Breast epithelium (tissue), 3 donors: ENCODE data around the gene CHI3L2.

Experiments used
- POLR2AphosphoS5 ChIP-seq, 3 donors: sonication (generic); formaldehyde crosslinking; IDR thresholded peaks; one replicate each; pipeline ENCODE4 v1.6.1; 2017; ENCODE audit warnings: antibody characterized with exemption in 3 of 3
- TF ChIP-seq, protein P1 (sequence below), 3 donors: fragments of 450-650 bp; IDR thresholded peaks; one replicate each; pipeline ENCODE4 v1.5.1; 2016 to 2017; ENCODE audit warnings: antibody characterized with exemption in 3 of 3, mild to moderate bottlenecking in 3 of 3, moderate library complexity in 3 of 3

DNA sequence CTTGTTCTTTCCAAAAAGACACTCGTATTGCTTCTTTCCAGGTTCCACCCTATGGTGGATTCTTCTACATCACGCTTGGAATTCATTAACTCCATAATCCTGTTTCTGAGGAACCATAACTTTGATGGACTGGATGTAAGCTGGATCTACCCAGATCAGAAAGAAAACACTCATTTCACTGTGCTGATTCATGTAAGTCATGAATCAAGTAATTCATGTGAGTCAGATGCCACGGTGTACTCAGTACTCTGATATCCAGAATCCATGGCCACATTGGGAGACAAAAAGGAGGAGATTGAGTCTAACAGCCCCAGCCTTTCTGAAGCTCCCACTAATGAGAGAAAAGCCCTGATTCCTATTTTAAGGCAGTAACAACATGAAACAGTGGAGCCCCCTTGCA lies 7.4 kb downstream of the CHI3L2 start:
- TF ChIP-seq POLR2AphosphoS5 (IDR thresholded peaks at IDR 0.05), result no peak
- TF ChIP-seq, protein P1, sequence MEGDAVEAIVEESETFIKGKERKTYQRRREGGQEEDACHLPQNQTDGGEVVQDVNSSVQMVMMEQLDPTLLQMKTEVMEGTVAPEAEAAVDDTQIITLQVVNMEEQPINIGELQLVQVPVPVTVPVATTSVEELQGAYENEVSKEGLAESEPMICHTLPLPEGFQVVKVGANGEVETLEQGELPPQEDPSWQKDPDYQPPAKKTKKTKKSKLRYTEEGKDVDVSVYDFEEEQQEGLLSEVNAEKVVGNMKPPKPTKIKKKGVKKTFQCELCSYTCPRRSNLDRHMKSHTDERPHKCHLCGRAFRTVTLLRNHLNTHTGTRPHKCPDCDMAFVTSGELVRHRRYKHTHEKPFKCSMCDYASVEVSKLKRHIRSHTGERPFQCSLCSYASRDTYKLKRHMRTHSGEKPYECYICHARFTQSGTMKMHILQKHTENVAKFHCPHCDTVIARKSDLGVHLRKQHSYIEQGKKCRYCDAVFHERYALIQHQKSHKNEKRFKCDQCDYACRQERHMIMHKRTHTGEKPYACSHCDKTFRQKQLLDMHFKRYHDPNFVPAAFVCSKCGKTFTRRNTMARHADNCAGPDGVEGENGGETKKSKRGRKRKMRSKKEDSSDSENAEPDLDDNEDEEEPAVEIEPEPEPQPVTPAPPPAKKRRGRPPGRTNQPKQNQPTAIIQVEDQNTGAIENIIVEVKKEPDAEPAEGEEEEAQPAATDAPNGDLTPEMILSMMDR (IDR thresholded peaks at IDR 0.05), result no peak
